OCI-LY3 (cell line): Measurements from ENCODE around the gene IMMP2L.

Source experiments
- EZH2phosphoT487 ChIP-seq: fragments of 200-600 bp; shearing (Covaris generic); IDR thresholded peaks from 2 replicates; pipeline ENCODE4 v1.6.1; 2018; ENCODE audit warnings: antibody characterized with exemption, mixed run types, low read depth
- TF ChIP-seq, protein P1 (sequence below): fragments of 200-600, 300-600 bp; sonication (generic); IDR thresholded peaks from 2 replicates; pipeline ENCODE4 v1.5.1; 2014; ENCODE audit warnings: antibody characterized with exemption, low read length, low read depth

DNA sequence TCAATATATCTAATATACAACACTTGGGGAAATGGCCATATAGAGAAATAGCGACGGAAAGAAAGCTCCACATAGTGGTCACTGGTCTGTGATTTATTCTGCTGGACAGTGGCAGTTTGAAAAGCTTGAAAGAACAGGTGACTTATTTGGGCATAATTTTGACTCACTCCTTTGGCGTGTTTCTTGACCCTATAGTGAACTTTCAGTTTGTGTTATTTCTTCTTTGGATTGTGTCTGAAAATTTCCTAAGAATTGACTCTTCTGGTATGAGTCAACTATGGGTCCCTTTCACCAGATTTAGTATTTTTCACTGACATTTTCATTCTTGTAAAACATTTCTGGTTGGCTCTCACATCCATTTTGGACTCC, 25.8 kb upstream of the IMMP2L start:
- TF ChIP-seq, protein P1, sequence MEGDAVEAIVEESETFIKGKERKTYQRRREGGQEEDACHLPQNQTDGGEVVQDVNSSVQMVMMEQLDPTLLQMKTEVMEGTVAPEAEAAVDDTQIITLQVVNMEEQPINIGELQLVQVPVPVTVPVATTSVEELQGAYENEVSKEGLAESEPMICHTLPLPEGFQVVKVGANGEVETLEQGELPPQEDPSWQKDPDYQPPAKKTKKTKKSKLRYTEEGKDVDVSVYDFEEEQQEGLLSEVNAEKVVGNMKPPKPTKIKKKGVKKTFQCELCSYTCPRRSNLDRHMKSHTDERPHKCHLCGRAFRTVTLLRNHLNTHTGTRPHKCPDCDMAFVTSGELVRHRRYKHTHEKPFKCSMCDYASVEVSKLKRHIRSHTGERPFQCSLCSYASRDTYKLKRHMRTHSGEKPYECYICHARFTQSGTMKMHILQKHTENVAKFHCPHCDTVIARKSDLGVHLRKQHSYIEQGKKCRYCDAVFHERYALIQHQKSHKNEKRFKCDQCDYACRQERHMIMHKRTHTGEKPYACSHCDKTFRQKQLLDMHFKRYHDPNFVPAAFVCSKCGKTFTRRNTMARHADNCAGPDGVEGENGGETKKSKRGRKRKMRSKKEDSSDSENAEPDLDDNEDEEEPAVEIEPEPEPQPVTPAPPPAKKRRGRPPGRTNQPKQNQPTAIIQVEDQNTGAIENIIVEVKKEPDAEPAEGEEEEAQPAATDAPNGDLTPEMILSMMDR = no peak
- no peak for TF ChIP-seq EZH2phosphoT487
